ENCODE measurements around the gene ALAS2. TPM values are rescaled to one million over a fixed set of nuclear protein-coding genes. Genes with fewer than 3 reads are reported as not detected.
A peak's percentile ranks its signal among the peaks of the same experiment; 100 is the strongest.
"Not testable (repeated sequence)": the region's sequence is repeated elsewhere in the genome, so short reads cannot be mapped to it uniquely, and the experiment has no call there.

The ALAS2 gene
- total RNA-seq, 2 donors from 2014 or later = 4.7 to 13.1 TPM

GRCh38 chrX:55007656-55008055, 23.1 kb downstream of the ALAS2 start:
- intact Hi-C loops (cut with DNase I) = no loop called here
- no peak for DNase-seq (ENCODE audit: low spot score)

- intact Hi-C loops (cut with DNase I) = no loop called here
- DNase-seq (ENCODE audit: low spot score) = no peak
Observed at GRCh38 chrX:55006827-55007621, 23.8 kb downstream of the ALAS2 start.

- DNase-seq (ENCODE audit: low spot score) = no peak
- intact Hi-C loops (cut with DNase I) = no loop called here
Observed at GRCh38 chrX:55005256-55005655, 25.5 kb downstream of the ALAS2 start.

GRCh38 chrX:55004231-55004630, 26.5 kb downstream of the ALAS2 start:
- no peak for DNase-seq (ENCODE audit: low spot score)
- intact Hi-C loops (cut with DNase I) = no loop called here

DNA sequence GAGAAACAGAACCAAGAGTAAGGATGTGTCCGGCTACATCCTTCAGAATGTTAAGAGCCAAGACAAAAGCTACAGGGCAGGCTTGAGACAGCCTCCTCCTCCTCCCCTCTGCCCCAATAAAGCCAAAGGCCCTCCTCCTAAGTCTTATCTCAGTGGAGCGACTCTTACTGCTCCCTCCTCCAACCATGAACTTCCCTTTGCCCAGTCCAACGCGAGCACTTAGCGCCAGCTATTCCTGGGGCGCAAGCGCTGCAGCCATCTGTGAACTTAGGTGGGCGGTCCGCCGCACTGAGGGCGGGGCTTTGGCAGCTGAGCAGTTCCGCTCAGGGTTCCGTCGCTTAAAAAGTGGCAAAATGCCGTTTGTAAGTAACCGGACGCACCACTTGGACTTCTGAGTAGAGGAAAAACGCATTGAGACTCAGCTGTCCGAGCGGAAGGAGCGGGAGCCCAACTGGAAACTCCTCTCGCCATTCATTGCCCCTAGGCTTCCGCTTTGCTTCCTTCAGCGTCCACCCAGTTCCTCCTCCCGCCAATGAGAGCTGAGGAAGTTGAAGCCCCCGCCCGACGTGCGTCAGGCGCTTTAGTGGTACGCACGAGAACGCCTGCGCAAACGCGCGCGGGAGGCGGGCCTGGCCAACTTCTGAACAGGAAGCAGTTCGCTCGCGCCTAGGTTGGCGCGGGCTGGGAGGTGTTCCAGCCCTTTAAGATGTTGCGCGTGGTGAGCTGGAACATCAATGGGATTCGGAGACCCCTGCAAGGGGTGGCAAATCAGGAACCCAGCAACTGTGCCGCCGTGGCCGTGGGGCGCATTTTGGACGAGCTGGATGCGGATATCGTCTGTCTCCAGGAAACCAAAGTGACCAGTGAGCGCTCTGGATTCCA, 30.8 kb downstream of the ALAS2 start, which contains the start of gene APEX2:
TSS of gene APEX2 (plus strand) at position 647 of the 882 bp plus-strand sequence. CDS start at position 707, 60 bp downstream.
- peak; percentile 97 for DNase-seq (ENCODE audit: low spot score)
- intact Hi-C loops (cut with DNase I) = no loop called here

GRCh38 chrX:54995621-54996020, 35.2 kb downstream of the ALAS2 start:
- DNase-seq (ENCODE audit: low spot score) = no peak
- intact Hi-C loops (cut with DNase I) = no loop called here

DNA sequence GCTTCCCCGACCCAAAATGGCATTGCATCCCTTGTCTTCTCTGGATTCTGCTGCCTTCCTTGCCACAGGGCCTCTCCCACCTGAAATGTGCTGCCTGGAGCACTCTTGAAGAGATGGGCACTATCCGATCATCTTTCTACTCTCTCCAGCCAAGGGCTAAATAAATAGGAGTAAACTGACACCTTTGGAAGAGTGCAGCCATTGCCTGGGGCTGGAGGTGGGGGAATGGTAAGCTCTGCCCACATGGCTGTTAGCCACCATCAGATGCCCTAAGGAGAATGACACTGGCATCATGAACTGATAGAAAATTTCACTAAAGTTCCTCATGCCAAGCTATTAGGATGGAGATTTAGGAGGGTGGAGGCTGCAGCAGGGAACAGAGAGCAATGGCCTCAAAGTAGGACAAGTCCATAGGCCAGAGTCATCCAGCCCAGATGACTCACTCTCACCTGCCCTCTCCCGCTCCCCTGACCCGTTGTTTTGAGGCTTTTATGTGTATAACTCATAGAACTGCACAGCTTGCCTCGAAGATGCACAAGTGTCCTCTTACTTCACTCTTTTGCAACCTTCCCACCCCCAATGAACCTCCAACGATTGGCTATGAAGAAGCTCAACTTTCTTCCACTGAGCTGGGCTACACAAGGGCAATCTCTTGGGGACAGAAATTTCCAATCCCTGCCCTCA, 36.0 kb downstream of the ALAS2 start:
- no peak for DNase-seq (ENCODE audit: low spot score)
- intact Hi-C loops (cut with DNase I) = no loop called here

GRCh38 chrX:54994099-54994498, 36.7 kb downstream of the ALAS2 start, which contains the start of gene PFKFB1:
Gene PFKFB1, minus strand, starts transcription at chrX:54994188. Its CDS starts 181 bp downstream, at chrX:54994007.
- no peak for DNase-seq (ENCODE audit: low spot score)
- intact Hi-C loops (cut with DNase I) = no loop called here

- intact Hi-C loops (cut with DNase I) = no loop called here
Observed at GRCh38 chrX:54992911-54993622, 37.7 kb downstream of the ALAS2 start.

GRCh38 chrX:54991706-54992105, 39.1 kb downstream of the ALAS2 start:
- DNase-seq (ENCODE audit: low spot score) = no peak
- intact Hi-C loops (cut with DNase I) = no loop called here

More at GRCh38 chrX:54992911-54993622, 37.7 kb downstream of the ALAS2 start:
- no peak for DNase-seq (ENCODE audit: low spot score)

GRCh38 chrX:54983306-54983705, 47.5 kb downstream of the ALAS2 start:
- intact Hi-C loops (cut with DNase I); DNase-seq (ENCODE audit: low spot score): not testable (repeated sequence)

DNA sequence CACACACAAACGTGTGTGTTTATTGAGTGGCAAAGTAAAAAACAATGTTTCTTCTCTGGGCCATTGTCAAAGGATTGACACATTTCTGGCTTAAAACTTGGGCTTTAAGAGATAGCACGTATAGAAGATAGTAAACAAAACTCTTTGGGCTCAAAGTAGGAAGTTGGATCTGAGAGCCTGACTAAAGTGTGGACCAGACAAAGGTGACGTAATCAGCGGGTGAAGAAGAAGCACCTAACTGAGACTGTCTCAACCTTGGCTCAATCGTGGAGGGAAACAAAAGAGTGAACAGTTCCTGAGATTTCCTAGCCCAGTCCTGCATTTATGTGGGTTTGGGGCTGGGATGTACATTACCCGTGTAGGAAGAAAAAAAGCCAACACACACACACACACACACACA, 50.4 kb downstream of the ALAS2 start:
- intact Hi-C loops (cut with DNase I) = no loop called here
- DNase-seq (ENCODE audit: low spot score) = no peak

GRCh38 chrX:54979432-54979831, 51.3 kb downstream of the ALAS2 start:
- no peak for DNase-seq (ENCODE audit: low spot score)
- intact Hi-C loops (cut with DNase I) = no loop called here

- DNase-seq (ENCODE audit: low spot score) = no peak
Observed at GRCh38 chrX:54978448-54978847, 52.3 kb downstream of the ALAS2 start.

GRCh38 chrX:54977387-54977786, 53.4 kb downstream of the ALAS2 start:
- DNase-seq (ENCODE audit: low spot score) = no peak
- intact Hi-C loops (cut with DNase I) = no loop called here

More at GRCh38 chrX:54978448-54978847, 52.3 kb downstream of the ALAS2 start:
- intact Hi-C loops (cut with DNase I) = no loop called here

GRCh38 chrX:54964766-54965497, 65.8 kb downstream of the ALAS2 start:
- DNase-seq (ENCODE audit: low spot score) = no peak
- intact Hi-C loops (cut with DNase I) = no loop called here

DNA sequence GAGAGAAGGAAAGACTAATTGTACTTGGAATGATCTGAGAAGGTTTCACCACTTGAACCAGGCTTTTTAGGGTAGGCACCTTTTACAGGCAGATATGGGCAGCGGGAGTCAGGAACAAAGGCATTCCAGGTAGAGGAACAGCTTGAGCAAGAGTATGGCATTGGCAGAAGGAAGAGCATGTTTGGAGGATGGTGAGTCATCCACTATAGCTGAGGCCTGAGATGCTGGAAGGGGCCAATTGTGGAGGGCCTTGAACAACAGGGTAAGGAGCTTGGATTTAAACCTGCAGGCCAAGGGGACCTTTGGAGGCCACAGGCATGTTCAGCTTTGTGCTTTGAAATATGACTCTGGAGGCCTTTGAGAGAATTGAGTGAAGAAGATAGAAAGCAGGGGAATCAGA, 69.0 kb downstream of the ALAS2 start:
- intact Hi-C loops (cut with DNase I) = no loop called here

More for the DNA sequence above, 69.0 kb downstream of the ALAS2 start:
- no peak for DNase-seq (ENCODE audit: low spot score)
